Renal cortical epithelial cell (primary cell): ENCODE results near the gene FAM89B. TPM values are rescaled to one million over a fixed set of nuclear protein-coding genes. Genes with fewer than 3 reads are reported as not detected.
"Not testable (repeated sequence)": the region's sequence is repeated elsewhere in the genome, so short reads cannot be mapped to it uniquely, and the experiment has no call there.

Experiments used
- DNase-seq: peaks from one replicate; pipeline ENCODE4 v3.0.0-alpha.2; 2011; ENCODE audit warnings: low read depth
- total RNA-seq: library from RNA; depleted of rRNA; stranded (reverse); fragments of >200 nt; gene quantifications from 2 replicates; pipeline ENCODE4 v1.2.3, GENCODE V29; 2014

Gene FAM89B
- 10.1 and 14.8 TPM in 2 replicates for total RNA-seq

- DNase-seq = peak; percentile 57
Observed at GRCh38 chr11:65572356-65573051, at the start of gene FAM89B. FAM89B (plus strand) TSS chr11:65572538; CDS start chr11:65572670, 132 bp downstream.

GRCh38 chr11:65522718-65523630 is 49.4 kb upstream of the FAM89B start:
- DNase-seq = peak; percentile 78

DNA sequence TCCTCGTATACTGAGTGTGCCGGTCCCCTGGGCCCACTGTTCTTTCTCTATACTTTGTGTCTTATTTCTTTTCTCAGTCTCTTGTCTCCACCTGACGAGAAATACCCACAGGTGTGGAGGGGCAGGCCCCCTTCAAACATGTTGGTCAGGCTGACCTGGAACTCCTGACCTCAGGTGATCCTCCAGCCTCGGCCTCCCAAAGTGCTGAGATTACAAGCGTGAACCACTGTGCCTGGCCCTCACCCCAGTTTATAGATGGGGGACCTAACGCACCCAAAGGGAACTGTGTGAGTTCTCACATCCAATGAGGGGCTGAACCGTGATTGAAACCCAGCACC is 48.7 kb upstream of the FAM89B start:
- DNase-seq = not testable (repeated sequence)

- peak; percentile 47 for DNase-seq
Observed at GRCh38 chr11:65524014-65524740, 48.2 kb upstream of the FAM89B start.

- DNase-seq = no peak
Observed at GRCh38 chr11:65524741-65525545, 47.4 kb upstream of the FAM89B start, which contains the start of gene SCYL1. SCYL1 (plus strand) TSS chr11:65525083; CDS start chr11:65525154, 71 bp downstream.

- no peak for DNase-seq
Observed at GRCh38 chr11:65525546-65526480, 46.5 kb upstream of the FAM89B start.

GRCh38 chr11:65526744-65527143 is 45.6 kb upstream of the FAM89B start:
- no peak for DNase-seq

- DNase-seq = no peak
Observed at GRCh38 chr11:65528819-65529350, 43.5 kb upstream of the FAM89B start.

DNA sequence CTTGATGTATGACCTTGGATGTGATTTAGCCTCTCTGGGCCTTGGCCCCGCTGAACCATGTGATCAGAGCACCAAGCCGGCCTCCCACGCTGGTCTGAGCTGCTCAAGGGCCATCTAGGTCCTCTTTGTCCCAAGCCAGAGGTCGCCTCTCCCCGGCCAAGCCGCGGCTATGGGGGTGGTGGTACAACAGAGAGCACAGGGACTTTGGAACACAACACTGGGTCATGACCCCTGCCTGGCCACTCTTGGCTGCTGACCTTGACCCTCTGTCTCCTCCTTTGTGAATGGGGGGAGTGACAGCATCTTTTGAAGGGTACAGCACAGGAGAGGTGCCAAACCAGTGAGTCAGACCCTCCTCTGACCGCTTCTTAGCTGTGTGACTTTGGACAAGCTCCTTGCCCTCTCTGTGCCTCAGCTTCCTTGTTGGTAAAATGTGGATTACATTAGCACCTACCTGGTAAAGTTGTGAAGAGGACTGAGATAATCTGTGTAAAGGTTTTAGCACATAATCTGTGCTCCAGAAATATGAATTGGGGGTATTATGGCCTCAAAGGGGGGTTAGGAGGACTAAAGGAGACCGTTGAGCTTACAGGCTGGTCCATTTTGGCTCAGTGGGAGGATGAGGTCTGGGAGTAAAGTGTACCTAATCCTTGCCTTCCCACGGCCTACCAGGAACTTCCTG is 42.7 kb upstream of the FAM89B start:
- DNase-seq = no peak

GRCh38 chr11:65530157-65530496 is 42.2 kb upstream of the FAM89B start:
- DNase-seq = no peak

DNA sequence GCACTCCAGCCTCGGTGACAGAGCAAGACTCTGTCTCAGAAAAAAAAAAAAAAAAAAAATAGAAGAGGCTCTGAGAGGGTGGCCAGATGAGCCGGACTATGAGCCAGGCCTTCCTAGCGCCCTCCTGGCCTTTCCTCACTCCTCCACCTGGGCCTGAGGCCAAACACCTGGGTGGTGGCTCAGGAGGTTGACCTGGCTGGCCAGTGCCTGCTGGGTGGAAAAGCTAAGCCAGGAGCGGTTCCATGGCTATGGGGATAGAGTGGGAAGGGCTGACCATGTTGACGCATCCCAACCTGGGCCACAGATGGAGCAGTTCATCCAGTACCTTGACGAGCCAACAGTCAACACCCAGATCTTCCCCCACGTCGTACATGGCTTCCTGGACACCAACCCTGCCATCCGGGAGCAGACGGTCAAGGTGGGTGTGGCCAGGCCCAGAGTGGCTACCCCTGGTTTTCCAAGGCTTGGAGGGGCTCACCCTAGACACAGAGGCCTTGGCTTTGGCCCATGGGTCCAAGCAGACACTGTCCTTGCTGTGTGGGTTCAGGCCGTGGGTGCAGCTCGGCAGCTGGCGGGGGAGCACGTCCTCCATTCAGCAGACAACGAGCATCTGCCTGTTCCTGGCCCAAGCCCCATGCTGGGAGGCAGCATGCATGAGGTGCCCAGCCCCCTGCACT is 39.8 kb upstream of the FAM89B start:
- DNase-seq = no peak

GRCh38 chr11:65535102-65535501 is 37.2 kb upstream of the FAM89B start:
- no peak for DNase-seq

DNA sequence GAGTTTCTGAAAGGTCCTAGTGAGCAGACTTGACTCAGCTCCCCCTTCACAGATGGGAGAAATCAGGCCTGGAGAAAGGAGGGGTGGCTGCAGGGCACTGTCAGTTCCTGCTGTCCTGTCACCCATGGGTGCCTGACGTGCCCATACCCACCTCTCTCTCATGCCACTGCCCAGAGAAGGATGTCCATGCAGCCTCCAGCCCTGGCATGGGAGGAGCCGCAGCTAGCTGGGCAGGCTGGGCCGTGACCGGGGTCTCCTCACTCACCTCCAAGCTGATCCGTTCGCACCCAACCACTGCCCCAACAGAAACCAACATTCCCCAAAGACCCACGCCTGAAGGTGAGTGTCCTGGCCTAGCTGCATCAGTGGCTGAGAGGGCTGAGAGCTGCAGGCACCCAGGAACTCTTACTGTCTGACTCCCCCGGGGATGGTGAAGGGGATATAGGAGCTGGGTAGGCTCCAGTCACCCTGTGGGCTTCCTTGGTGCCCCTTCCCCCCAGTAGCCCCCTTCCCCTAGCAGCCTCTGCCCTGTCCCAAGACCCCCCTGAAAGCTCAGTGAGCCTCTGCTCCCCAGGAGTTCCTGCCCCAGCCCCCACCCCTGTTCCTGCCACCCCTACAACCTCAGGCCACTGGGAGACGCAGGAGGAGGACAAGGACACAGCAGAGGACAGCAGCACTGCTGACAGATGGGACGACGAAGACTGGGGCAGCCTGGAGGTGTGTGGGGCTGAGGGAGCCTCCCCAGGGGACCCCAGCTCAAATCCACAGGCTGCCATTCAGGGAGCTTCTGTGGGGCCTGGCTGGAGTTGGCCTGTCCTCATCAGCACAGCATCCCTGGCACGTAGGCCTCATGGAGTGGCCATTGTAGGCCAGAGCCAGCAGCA is 35.7 kb upstream of the FAM89B start:
- no peak for DNase-seq

DNA sequence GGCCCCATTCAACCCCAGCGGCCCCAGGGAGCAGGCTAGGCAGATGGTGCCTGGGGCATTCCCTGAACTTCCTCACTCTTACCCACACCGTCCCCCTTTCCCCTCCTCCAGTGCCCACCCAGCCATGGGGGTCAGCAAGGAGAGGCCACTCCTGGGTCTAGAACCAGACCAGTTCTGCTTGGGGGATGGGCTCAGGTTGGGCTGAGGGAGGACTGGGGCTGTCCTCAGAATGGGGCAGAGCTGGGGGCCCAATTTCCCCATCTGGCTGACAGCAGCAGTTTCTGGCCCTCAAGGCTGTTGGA is 35.1 kb upstream of the FAM89B start:
- DNase-seq = no peak

GRCh38 chr11:65537620-65538231 is 34.6 kb upstream of the FAM89B start:
- no peak for DNase-seq

GRCh38 chr11:65538232-65538914 is 34.0 kb upstream of the FAM89B start:
- no peak for DNase-seq
